ENCODE data around the gene TMED6.

DNA sequence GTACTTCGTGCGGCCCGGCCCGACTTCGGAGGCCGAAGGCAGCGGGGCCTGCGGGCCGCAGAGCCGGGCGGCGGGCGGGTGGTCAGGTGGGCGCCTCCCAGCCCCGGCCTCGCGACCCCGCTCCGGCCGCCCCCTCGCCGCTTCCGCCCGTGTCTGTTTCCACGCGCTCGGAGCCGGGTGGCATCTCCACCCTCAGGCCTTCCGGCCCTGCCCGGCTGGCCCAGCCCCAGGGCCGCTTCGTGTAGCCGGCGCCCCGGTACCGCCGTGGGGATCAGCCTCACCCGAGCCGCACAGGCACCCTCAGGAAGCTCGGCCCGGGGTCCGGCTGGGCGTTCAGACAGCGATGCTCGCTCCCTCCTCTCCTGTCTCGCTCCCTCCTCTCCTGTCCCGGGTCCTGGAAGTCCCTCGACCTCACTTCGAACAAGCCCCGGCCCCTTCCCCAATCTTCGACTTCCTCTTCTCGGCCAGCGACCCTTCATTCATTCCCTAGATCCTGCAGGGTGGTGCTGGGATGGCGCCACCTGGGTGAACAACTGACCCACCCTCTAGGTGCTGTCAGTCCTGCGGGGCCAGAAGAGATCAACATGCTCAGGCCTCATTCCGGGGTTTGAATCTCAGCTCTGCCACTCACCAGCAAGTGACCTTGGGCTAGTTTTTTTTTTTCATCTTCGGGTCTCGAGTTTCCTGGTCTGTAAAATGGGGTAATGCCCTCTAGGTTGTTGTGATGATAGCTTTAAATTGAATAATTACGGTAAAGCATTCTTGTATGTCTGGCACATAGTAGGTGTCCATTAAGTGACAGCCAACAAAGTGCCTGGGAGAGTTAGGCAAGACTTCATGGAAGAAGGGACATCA, 39.8 kb downstream of the TMED6 start:
- TF ChIP-seq, protein P1, sequence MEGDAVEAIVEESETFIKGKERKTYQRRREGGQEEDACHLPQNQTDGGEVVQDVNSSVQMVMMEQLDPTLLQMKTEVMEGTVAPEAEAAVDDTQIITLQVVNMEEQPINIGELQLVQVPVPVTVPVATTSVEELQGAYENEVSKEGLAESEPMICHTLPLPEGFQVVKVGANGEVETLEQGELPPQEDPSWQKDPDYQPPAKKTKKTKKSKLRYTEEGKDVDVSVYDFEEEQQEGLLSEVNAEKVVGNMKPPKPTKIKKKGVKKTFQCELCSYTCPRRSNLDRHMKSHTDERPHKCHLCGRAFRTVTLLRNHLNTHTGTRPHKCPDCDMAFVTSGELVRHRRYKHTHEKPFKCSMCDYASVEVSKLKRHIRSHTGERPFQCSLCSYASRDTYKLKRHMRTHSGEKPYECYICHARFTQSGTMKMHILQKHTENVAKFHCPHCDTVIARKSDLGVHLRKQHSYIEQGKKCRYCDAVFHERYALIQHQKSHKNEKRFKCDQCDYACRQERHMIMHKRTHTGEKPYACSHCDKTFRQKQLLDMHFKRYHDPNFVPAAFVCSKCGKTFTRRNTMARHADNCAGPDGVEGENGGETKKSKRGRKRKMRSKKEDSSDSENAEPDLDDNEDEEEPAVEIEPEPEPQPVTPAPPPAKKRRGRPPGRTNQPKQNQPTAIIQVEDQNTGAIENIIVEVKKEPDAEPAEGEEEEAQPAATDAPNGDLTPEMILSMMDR (IDR thresholded peaks at IDR 0.05; ENCODE audit: extremely low read depth in 1 of 2, insufficient read depth in 1 of 2, low read depth in 1 of 2, low read length in 2 of 2) = no peak
- TF ChIP-seq EZH2 (IDR thresholded peaks at IDR 0.05; ENCODE audit: borderline replicate concordance, low read depth, low read length, severe bottlenecking) (no peak), POLR2A (IDR thresholded peaks at IDR 0.05; ENCODE audit: low read depth, low read length) (no peak), POLR2AphosphoS5 (IDR thresholded peaks at IDR 0.05; ENCODE audit: insufficient read depth, low read depth, low read length) (no peak), JUN (IDR thresholded peaks at IDR 0.05; ENCODE audit: borderline replicate concordance, insufficient read depth, insufficient read length, low read depth) (no peak), FOS (IDR thresholded peaks at IDR 0.05; ENCODE audit: borderline replicate concordance, insufficient read depth, low read length) (no peak), MYC (IDR thresholded peaks at IDR 0.05; ENCODE audit: low read depth, low read length) (no peak), GATA2 (IDR thresholded peaks at IDR 0.05; ENCODE audit: insufficient read depth, insufficient read length, low read depth, low read length) (no peak)
- TF ChIP-seq, protein P2, sequence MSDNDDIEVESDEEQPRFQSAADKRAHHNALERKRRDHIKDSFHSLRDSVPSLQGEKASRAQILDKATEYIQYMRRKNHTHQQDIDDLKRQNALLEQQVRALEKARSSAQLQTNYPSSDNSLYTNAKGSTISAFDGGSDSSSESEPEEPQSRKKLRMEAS (IDR thresholded peaks at IDR 0.05; ENCODE audit: insufficient read depth, insufficient read length) = no peak

All from endothelial cell of umbilical vein (primary cell).